HEK293T (cell line): ENCODE data around the gene KCNIP1.

ENCODE experiments used
- ARNT ChIP-seq: fragments of 450-650 bp; IDR thresholded peaks from 2 replicates; pipeline ENCODE4 v1.6.1; 2017; ENCODE audit warnings: mild to moderate bottlenecking
- BHLHE40 ChIP-seq: fragments of 450-650 bp; IDR thresholded peaks from 2 replicates; pipeline ENCODE4 v1.6.1; 2016; ENCODE audit warnings: mild to moderate bottlenecking, moderate library complexity, borderline replicate concordance
- CTBP1 ChIP-seq: fragments of 450-650 bp; IDR thresholded peaks from 2 replicates; pipeline ENCODE4 v1.6.1; 2016; ENCODE audit warnings: borderline replicate concordance
- FOXA1 ChIP-seq: fragments of 450-650 bp; IDR thresholded peaks from 2 replicates; pipeline ENCODE4 v1.6.1; 2016; ENCODE audit warnings: mild to moderate bottlenecking
- FOXK2 ChIP-seq: fragments of 450-650 bp; IDR thresholded peaks from 2 replicates; pipeline ENCODE4 v1.6.1; 2016; ENCODE audit warnings: mild to moderate bottlenecking
- FOXM1 ChIP-seq: fragments of 450-650 bp; IDR thresholded peaks from 2 replicates; pipeline ENCODE4 v1.6.1; 2017; ENCODE audit warnings: mild to moderate bottlenecking, borderline replicate concordance
- L3MBTL2 ChIP-seq: fragments of 450-650 bp; conservative IDR thresholded peaks from 2 replicates; pipeline ENCODE4 v1.6.1; 2016; ENCODE audit warnings: mild to moderate bottlenecking
- LEF1 ChIP-seq: fragments of 450-650 bp; IDR thresholded peaks from 2 replicates; pipeline ENCODE4 v1.6.1; 2017; ENCODE audit warnings: mild to moderate bottlenecking, borderline replicate concordance
- NFRKB ChIP-seq: fragments of 450-650 bp; IDR thresholded peaks from 2 replicates; pipeline ENCODE4 v1.6.1; 2016; ENCODE audit warnings: mild to moderate bottlenecking, moderate library complexity
- SP1 ChIP-seq: fragments of 450-650 bp; IDR thresholded peaks from 2 replicates; pipeline ENCODE4 v1.6.1; 2017
- SUZ12 ChIP-seq: fragments of 450-650 bp; IDR thresholded peaks from 2 replicates; pipeline ENCODE4 v1.6.1; 2016; ENCODE audit warnings: mild to moderate bottlenecking
- TARDBP ChIP-seq: fragments of 450-650 bp; IDR thresholded peaks from 2 replicates; pipeline ENCODE4 v1.6.1; 2016
- ZNF384 ChIP-seq: fragments of 450-650 bp; IDR thresholded peaks from 2 replicates; pipeline ENCODE4 v1.6.1; 2016

DNA sequence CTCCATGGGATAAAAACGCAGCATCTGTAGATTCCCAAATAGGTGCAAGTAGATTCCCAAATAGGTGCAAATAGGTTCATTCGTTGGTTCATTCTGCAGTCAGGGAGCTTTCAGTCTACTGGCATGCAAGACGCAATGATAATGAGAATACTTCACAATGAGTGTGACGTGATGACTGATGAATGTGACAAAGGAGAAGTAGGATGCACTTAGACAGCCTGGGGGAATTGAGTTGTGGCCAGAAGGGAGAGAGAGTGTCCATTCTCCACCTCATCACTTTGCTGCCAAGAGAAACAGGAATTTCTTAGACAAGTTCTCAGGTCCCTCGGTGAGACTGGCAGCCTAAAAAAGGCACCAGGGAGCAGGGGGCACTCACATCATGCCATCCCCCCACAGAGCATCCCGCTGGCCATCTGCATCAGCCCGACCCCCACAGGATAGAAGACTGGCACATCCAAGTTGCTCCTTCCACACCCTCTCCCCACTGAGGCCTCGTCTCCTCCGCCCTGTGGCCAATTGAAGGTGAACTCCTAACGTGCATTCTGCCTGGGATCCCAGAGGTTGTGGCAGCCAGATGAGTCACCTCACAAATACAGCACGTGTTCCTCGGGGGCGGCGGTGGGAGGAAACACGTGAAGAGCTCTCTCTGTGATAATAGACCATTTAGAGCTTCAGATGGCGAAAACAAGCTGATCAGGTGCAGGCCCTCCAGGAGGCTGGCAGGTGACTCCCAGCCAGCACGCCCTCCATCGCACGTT is 19.9 kb upstream of the KCNIP1 start:
- TF ChIP-seq ZNF384 (no peak), TARDBP (no peak), BHLHE40 (no peak), FOXM1 (no peak), FOXA1 (no peak), SUZ12 (no peak), CTBP1 (no peak), ARNT (no peak), LEF1 (no peak), FOXK2 (no peak), NFRKB (no peak), L3MBTL2 (no peak), SP1 (no peak)
